Activated T-cell treated with anti-CD3 and anti-CD28 coated beads, Interleukin-2, amount 50 U/mL, for 48 hours (primary cell): ENCODE measurements around the gene UBAC1.
"Not testable (repeated sequence)": the region's sequence is repeated elsewhere in the genome, so short reads cannot be mapped to it uniquely, and the experiment has no call there.

Experiments
- DNase-seq, 2 experiments: peaks; one replicate each; pipeline ENCODE4 v3.0.0-alpha.2; 2020

UBAC1 gene

DNA sequence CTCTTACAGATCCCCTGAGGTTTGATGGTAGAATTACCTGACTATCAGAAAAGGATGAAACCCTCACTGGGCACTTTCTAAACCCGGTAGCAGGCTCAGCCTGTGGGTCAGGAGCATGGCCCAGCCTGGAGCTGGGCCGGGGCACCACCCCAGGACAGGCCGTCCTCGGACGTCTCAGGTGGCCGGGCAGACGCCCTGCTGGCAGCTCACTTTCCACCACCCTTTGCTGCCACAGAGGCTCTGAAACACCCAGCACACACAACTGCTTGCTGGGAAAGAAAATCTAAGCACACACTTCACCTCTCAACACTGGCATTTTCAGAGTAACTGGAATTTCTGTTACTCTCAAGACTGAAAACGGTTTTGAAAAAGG, 4.4 kb downstream of the UBAC1 start:
- no peak for DNase-seq

- DNase-seq = no peak
Measured at GRCh38 chr9:135955934-135956801, 5.0 kb downstream of the UBAC1 start.

- DNase-seq = no peak
Measured at GRCh38 chr9:135952664-135953206, 8.4 kb downstream of the UBAC1 start.

DNA sequence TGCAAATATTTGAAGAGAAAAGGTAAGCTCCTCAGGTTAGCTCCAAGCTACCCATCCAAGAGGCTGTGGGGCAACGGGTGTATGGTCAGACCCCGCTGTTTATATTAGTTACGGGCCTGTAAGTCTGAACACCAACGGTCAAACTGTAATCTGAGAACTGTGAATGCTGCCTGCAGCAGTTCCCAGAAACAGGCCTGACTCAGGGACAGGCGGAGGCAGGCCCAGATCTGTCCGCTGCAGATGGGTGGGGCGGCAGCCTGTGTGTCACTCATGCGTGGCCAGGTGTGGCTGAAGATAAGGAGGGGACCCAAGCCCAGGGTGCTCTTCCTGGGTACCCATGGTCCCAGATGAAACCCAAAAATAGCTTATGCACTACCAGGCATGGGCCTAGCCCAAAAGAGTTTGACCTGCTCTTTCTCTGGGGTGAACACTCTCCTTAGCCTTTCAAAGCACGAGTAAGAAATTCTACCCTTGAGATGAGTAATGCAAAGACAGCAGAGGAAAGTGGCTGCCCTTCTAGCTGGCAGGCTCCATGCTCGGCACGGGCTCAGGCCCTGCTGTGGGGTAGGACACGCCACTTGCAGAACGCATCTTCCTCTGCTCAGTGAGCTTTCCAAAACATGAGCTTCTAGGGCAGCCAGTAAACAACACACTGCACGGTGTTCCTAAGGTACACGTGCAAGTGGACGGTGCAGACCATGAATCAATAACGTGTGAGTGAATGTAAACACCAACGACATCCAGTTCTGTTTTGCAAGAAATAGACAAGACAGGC, 9.1 kb downstream of the UBAC1 start:
- no peak for DNase-seq

- DNase-seq = not testable (repeated sequence)
Measured at GRCh38 chr9:135951310-135951709, 9.9 kb downstream of the UBAC1 start.

- not testable (repeated sequence) for DNase-seq
Measured at GRCh38 chr9:135950841-135951240, 10.3 kb downstream of the UBAC1 start.

DNA sequence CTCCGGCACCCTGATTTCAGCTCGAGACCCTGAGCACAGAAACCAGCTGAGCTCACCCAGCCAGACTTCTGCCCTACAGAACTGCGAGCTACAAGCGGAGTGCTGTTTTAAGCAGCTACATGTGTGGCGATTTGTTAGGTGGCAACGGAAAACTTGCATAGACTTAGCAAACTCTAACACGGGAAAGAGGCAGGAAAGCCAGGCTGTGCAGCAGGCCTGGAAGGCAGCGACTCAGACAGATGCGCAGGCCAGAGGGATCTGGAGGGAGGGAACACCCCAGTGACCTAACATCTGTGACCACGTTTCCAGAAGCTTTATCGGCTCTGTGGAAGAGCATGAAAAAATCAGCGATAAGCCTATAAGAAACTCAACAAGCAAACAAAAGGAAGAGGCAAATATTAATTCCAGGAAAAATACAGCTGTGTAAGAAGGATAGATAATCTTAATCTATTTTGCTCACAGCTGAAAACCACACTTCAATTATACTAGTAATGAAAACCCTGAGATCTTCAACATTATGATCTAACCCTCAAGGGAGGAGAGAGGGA, 11.0 kb downstream of the UBAC1 start:
- DNase-seq = no peak

- DNase-seq = no peak
Measured at GRCh38 chr9:135949501-135950134, 11.6 kb downstream of the UBAC1 start.

DNA sequence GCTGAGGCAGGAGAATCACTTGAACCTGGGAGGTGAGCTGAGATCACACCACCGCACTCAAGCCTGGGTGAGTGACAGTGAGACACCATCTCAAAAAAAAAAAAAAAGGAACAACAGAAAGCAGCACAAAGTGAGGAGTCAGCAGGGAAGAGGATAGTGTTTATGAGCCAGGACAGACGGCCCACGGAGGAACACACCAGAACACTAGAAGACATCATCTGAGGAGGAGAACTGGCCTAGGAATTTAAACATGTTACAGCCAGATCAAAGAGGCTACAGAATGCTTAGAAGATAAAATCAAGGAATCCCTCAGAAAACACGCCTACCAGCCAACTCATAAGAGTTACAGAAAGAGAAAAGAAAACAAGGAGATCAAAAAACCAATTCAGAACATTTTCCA, 12.2 kb downstream of the UBAC1 start:
- no peak for DNase-seq

- no peak for DNase-seq
Measured at GRCh38 chr9:135948446-135948845, 12.7 kb downstream of the UBAC1 start.

DNA sequence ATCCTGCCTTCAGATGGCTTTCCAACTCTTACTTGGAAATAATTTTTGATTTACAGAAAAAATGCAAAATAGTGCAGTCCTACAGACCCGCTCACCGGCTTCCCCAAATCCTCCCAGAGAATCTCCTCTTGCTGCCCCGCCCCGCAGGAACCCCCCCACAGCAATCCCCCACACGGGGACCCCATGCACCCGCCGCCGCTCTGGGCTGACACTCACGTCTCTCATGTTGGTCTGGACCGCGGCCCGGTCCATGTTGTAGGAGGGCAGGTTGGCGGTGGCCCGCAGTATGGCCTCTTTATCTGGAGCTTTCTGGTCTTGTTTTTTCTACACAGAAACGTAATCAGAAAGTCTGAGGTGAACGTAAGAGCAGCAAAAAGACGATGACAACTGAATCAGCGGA, 13.6 kb downstream of the UBAC1 start:
- no peak for DNase-seq

- not testable (repeated sequence) for DNase-seq
Measured at GRCh38 chr9:135947105-135947504, 14.1 kb downstream of the UBAC1 start.

DNA sequence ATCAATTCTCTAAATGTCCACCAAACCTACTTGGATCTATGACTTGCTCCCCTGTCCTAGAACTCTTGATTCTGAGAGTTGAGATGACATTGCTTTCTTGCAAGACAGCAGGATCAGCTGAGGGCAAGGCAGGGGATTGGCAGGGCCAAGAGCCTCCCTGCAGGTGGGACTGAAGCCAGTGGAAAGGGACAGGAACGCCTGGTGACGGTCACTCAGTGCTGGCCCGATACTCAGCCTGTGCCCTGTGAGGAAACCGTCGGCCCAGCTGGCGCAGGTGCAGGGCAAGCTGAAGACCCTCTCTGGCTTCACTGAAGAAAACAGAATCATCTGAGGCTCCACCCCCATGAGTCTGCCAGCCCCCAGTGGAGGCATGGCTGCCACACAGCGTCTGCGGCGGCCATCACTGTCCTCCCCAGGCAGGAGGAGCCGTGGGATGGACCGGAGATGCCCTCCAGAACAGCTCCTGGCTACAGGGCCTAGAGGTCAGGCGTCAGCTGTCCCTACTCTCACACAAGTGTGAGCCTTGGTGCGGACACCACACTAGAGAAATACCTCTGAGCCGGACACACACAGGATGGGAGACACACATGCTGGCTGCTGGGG, 14.7 kb downstream of the UBAC1 start:
- DNase-seq = no peak

DNA sequence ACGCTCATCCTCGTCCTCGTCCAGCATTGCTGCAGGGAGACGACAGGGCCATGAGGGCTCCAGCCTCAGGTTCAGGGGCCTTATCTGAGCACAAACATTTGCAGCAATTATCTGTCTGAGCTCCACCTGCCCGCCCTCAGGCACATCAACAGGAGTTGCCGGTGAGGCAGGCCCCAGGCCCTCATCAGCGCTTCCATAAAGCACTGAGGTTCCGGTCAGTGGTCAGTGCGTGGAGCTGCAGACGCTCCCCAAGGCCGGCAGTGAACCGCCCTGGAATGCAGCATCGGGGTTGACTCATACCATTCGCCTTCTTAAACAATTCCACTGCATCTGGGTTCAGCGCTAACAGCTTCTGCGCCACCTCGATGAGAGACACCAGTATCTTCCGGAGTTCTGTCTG, 15.2 kb downstream of the UBAC1 start:
- no peak for DNase-seq

GRCh38 chr9:135944444-135945252, 16.5 kb downstream of the UBAC1 start:
- DNase-seq = no peak

- not testable (repeated sequence) for DNase-seq
Measured at GRCh38 chr9:135943604-135944003, 17.6 kb downstream of the UBAC1 start.

GRCh38 chr9:135941288-135941995, 19.7 kb downstream of the UBAC1 start:
- DNase-seq = no peak

GRCh38 chr9:135939351-135940265, 21.6 kb downstream of the UBAC1 start:
- peak; percentile 87 to 89 for DNase-seq

- no peak for DNase-seq
Measured at GRCh38 chr9:135937521-135938489, 23.4 kb downstream of the UBAC1 start.
